BLaER1 treated with 17β-estradiol and CSF1 and Interleukin-3, amounts not matched to agents 10 nM and 100 nM (cell line): ENCODE measurements around the gene RAB11FIP2.

Experiments used
- H3K27ac ChIP-seq, 11 experiments: shearing (Covaris generic); formaldehyde crosslinking; 2 replicates each; pipeline ENCODE4 v1.8.1; 2022
- H3K27me3 ChIP-seq, 11 experiments: shearing (Covaris generic); formaldehyde crosslinking; 2 replicates each; pipeline ENCODE4 v1.8.1; 2022
- H3K36me3 ChIP-seq, 11 experiments: shearing (Covaris generic); formaldehyde crosslinking; 2 replicates each; pipeline ENCODE4 v1.8.1; 2022
- H3K4me1 ChIP-seq, 10 experiments: shearing (Covaris generic); formaldehyde crosslinking; 2 replicates each; pipeline ENCODE4 v1.8.1; 2022
- H3K4me2 ChIP-seq, 11 experiments: shearing (Covaris generic); formaldehyde crosslinking; 2 replicates each; pipeline ENCODE4 v1.8.1; 2022
- H3K4me3 ChIP-seq, 10 experiments: shearing (Covaris generic); formaldehyde crosslinking; 2 replicates each; pipeline ENCODE4 v1.8.1; 2022
- H3K9ac ChIP-seq, 11 experiments: shearing (Covaris generic); formaldehyde crosslinking; 2 replicates each; pipeline ENCODE4 v1.8.1; 2022
- H3K9me3 ChIP-seq, 11 experiments: shearing (Covaris generic); formaldehyde crosslinking; replicated peaks in 1 of 11; 2 replicates each; pipeline ENCODE4 v1.8.1; 2022
- H4K20me1 ChIP-seq, 11 experiments: shearing (Covaris generic); formaldehyde crosslinking; 2 replicates each; pipeline ENCODE4 v1.8.1; 2022
- Cebpa-rat ChIP-seq, 11 experiments: shearing (Covaris generic); IDR thresholded peaks; 2 replicates each; pipeline ENCODE4 v1.8.1; 2022

RAB11FIP2 gene

GRCh38 chr10:117964536-117964935, 82.2 kb downstream of the RAB11FIP2 start:
- H3K4me3 ChIP-seq = no peak overlapping the region
- H3K9me3 ChIP-seq = peaks cover 0 to 5% (median 0%) of the 10 kb centered on the region in 11 experiments; a peak in 3 of 22 replicates
- H3K4me2 ChIP-seq = no peak overlapping the region
- H4K20me1 ChIP-seq = no peaks in the 10 kb centered on the region; a peak in 1 of 22 replicates
- no peaks in the 10 kb centered on the region for H3K27me3 ChIP-seq
- no peaks in the 10 kb centered on the region for H3K4me1 ChIP-seq
- TF ChIP-seq Cebpa-rat (IDR thresholded peaks at IDR 0.05) = no peak
- H3K9ac ChIP-seq = no peak overlapping the region
- H3K27ac ChIP-seq = no peak overlapping the region
- no peaks in the 10 kb centered on the region for H3K36me3 ChIP-seq

GRCh38 chr10:117960345-117960935, 86.3 kb downstream of the RAB11FIP2 start:
- Histone ChIP-seq H3K4me2 (no peak overlapping the region), H3K4me1 (no peaks in the 10 kb centered on the region), H3K36me3 (no peaks in the 10 kb centered on the region), H3K27me3 (no peaks in the 10 kb centered on the region), H3K4me3 (no peak overlapping the region), H3K9ac (no peak overlapping the region), H3K27ac (no peak overlapping the region), H4K20me1 (no peaks in the 10 kb centered on the region), H3K9me3 (no peaks in the 10 kb centered on the region)
- TF ChIP-seq Cebpa-rat (IDR thresholded peaks at IDR 0.05) = no peak

GRCh38 chr10:117956972-117957371, 89.8 kb downstream of the RAB11FIP2 start:
- no peaks in the 10 kb centered on the region for H3K36me3 ChIP-seq
- H3K9ac ChIP-seq = no peak overlapping the region
- no peak overlapping the region for H3K27ac ChIP-seq
- no peaks in the 10 kb centered on the region for H3K9me3 ChIP-seq
- H3K27me3 ChIP-seq = no peaks in the 10 kb centered on the region
- H3K4me1 ChIP-seq = peaks cover 0 to 6% (median 0%) of the 10 kb centered on the region in 10 experiments; a peak in 6 of 20 replicates
- TF ChIP-seq Cebpa-rat (IDR thresholded peaks at IDR 0.05) = no peak
- no peak overlapping the region for H3K4me2 ChIP-seq
- H3K4me3 ChIP-seq = no peak overlapping the region
- no peaks in the 10 kb centered on the region for H4K20me1 ChIP-seq

- Histone ChIP-seq H3K36me3 (no peaks in the 10 kb centered on the region), H3K27me3 (no peaks in the 10 kb centered on the region)
- no peak for TF ChIP-seq Cebpa-rat (IDR thresholded peaks at IDR 0.05)
Observed at GRCh38 chr10:117955176-117955575, 91.6 kb downstream of the RAB11FIP2 start.

More at GRCh38 chr10:117955176-117955575, 91.6 kb downstream of the RAB11FIP2 start:
- Histone ChIP-seq H3K4me2 (no peak overlapping the region), H3K27ac (no peak overlapping the region), H3K9me3 (no peaks in the 10 kb centered on the region), H3K4me1 (peaks cover 0 to 11% (median 0%) of the 10 kb centered on the region in 10 experiments; a peak in 6 of 20 replicates), H3K4me3 (no peak overlapping the region), H4K20me1 (no peaks in the 10 kb centered on the region), H3K9ac (no peak overlapping the region)
